GM21526 (cell line): Measurements from ENCODE around the gene ANKRD26.

Source experiments
- ATAC-seq: cut with Tn5 transposase; IDR thresholded peaks from one replicate; pipeline ENCODE4 v1.9.1; 2021; ENCODE audit warnings: moderate library complexity; ENCODE audit not compliant: unreplicated experiment, low FRiP score

ANKRD26 gene

GRCh38 chr10:27022048-27022447 lies 78.2 kb downstream of the ANKRD26 start:
- ATAC-seq, result no peak

GRCh38 chr10:27020243-27020642 lies 80.1 kb downstream of the ANKRD26 start:
- no peak for ATAC-seq

DNA sequence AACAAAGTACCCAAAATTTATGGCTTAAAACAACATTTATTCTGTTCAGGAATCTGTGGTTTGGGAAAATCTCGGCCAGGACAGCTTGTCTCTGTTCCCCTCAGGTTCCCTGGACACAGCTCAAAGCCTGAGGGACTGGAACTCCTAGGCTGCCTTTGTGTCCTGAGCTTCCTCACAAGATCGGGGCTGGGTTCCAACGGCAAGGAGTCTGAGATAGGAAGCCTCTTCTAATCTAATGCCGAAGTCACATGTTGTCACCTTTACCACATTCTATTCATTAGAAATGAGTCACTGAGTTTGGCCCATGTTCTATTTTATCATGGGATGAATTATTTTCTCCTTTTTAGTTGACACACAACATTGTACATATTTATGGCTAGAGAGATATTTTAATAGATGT lies 80.5 kb downstream of the ANKRD26 start:
- no peak for ATAC-seq

- no peak for ATAC-seq
Measured at GRCh38 chr10:26997610-26998009, 102.7 kb downstream of the ANKRD26 start.

GRCh38 chr10:26994743-26995142 lies 105.6 kb downstream of the ANKRD26 start:
- ATAC-seq, result no peak

DNA sequence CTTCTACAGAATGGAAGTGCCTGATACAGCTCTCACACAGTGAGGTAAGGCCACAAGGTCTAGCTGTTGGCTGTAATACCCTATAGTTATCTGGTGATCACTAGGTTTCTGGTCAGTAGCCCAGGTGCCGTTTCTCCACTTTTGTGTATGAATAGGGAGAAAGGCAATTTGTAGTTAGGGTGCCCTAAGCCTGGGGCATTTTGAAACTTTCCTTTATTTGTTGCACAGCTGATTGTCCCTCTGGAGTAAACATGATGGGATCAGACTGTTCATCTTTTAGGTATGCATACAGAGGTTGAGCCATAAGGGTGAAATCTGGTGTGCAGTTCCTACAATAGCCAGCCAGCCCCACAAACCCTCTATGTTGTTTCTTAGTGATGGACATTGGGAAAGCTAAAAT lies 112.4 kb downstream of the ANKRD26 start:
- ATAC-seq, result no peak

GRCh38 chr10:26983156-26983555 lies 117.1 kb downstream of the ANKRD26 start:
- ATAC-seq, result no peak

GRCh38 chr10:26982058-26982457 lies 118.2 kb downstream of the ANKRD26 start:
- ATAC-seq, result no peak

DNA sequence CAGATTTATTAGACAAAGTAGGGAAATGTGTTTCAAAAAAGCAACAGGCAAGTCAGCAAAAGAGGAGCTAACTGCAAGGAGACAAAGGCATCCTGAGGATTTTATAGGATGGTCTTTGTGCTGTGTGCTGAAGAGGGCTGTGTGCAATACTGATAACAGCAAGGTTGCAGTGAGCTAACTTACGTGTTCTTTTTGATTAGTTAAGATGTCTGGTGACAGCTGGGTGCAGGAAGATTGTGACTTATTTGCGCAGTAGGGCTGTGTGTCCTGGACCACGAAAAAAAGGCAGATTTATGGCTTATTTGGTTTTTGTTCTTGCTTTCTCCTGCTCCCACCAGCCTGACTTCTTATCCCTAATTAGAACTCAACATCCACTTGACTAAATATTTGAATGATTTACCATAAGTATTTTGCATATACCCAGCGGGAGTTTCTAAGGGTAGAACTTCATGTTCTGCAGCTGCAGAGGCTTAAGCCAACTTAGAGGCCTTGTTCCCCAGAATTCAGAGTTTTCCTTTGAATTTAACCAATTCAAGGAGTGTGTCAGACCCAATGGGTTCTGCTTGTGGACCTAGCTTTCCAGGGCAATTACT lies 119.0 kb downstream of the ANKRD26 start:
- ATAC-seq, result no peak

DNA sequence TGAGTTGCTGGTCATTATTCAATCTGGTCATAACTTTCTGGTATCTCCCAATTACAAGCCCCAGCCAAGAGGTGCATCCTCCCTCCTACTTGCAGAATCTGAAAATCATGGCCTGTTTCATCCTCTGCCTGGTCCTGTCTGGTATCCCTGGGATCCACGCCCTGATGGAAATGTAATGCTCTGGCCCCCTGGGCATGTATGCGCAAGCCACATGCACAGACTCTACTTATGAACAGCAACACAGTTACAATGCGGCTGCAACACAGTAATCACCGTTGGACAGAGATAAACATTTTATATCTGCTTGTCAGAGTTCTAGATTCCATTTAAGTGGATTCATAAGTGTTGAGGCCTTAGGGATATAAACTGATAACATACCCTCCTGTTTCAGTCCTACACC lies 121.8 kb downstream of the ANKRD26 start:
- ATAC-seq, result no peak

DNA sequence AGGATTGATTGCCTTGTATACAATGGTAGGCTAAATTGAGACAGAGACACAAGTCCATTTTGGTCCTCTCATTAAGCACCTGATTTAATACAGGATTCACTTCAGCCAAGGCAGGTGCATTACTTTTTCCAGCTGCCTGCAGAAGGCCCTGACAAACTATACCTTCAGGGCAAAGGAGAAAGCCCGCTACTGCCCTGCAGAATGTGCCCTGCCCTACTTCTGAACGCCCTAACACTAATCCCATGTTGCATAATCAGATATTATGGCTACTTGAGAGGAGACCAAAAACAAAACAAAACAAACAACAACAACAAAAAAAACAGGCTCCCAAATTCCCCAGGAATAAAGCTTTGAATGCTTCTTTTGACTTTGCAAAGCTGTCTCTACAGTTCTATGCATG lies 122.7 kb downstream of the ANKRD26 start:
- ATAC-seq, result no peak

- ATAC-seq, result no peak
Measured at GRCh38 chr10:26970667-26971066, 129.6 kb downstream of the ANKRD26 start.

DNA sequence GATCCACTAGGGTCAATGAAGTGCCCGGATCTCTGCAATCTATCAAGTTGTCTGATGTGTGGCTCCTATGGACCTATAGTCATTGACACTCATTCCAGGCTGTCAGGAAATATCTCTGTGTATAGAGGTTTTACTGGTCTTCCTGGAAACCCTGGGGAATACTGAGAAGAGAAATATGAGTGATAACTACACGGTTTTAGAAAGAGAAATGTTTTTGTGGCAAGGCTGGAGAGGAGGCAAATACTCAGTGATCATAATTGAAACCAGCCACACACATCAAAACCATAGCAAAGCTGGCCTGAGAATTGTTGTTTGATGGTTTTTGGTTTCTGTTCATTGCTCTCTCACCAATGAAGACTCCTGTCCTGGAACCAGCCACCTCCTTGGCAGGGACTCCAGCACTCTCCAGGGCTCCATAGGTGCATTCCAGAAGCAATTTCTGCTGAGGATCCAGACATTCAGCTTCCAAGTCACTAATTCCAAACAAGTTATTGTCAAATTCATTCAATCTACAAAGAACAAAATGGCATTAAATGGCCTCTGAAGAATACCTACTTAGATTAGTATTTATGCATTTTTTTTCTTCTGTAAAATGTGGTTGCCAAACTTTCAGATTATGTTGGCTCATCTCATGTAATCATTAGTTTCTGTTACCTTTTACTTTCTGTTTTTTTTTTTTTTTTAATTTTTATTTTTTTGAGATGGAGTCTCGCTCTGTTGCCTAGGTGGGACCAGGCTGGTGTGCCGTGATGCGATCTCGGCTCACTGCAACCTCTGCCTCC lies 131.0 kb downstream of the ANKRD26 start:
- peak; percentile 86 for ATAC-seq

DNA sequence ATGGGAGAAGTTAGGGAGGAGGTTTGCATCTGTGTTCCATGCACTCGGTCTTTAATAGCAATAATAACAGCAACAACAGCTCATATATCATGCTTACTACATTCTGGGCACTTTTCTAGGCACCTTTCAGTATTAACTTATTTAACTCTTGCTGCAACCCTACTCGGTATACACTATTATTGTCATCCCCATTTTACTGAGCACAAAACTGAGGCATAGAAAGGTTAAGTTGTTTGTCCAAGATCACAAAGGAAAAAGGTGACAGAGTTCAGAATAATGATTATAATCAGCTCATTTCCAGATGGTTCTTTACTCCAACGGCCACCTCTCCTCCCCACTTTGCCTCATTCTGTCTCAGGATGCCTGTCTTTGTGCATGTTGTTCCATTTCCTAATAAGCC lies 137.5 kb downstream of the ANKRD26 start:
- ATAC-seq, result no peak

GRCh38 chr10:26960308-26960707 lies 140.0 kb downstream of the ANKRD26 start:
- ATAC-seq, result no peak

- ATAC-seq, result no peak
Measured at GRCh38 chr10:26959841-26960240, 140.5 kb downstream of the ANKRD26 start.
